GM21423 (cell line): ENCODE data around the gene PLA2G4E.

Experiments
- ATAC-seq: cut with Tn5 transposase; IDR thresholded peaks from one replicate; pipeline ENCODE4 v1.9.1; 2021; ENCODE audit warnings: mild to moderate bottlenecking, moderate library complexity; ENCODE audit not compliant: unreplicated experiment

Gene PLA2G4E

GRCh38 chr15:41993472-41994170 is 27.2 kb downstream of the PLA2G4E start:
- no peak for ATAC-seq

GRCh38 chr15:41992803-41993190 is 28.0 kb downstream of the PLA2G4E start:
- no peak for ATAC-seq

GRCh38 chr15:41992151-41992802 is 28.6 kb downstream of the PLA2G4E start:
- ATAC-seq, result no peak

GRCh38 chr15:41990691-41991090 is 30.2 kb downstream of the PLA2G4E start:
- ATAC-seq, result no peak

- no peak for ATAC-seq
Observed at GRCh38 chr15:41990243-41990605, 30.6 kb downstream of the PLA2G4E start.

- ATAC-seq, result no peak
Observed at GRCh38 chr15:41989573-41990242, 31.1 kb downstream of the PLA2G4E start.

GRCh38 chr15:41988896-41989572 is 31.8 kb downstream of the PLA2G4E start:
- no peak for ATAC-seq

- ATAC-seq, result no peak
Observed at GRCh38 chr15:41987925-41988275, 32.9 kb downstream of the PLA2G4E start.

- ATAC-seq, result no peak
Observed at GRCh38 chr15:41987246-41987924, 33.5 kb downstream of the PLA2G4E start.

GRCh38 chr15:41985236-41986160 is 35.3 kb downstream of the PLA2G4E start:
- no peak for ATAC-seq

GRCh38 chr15:41984622-41985021 is 36.2 kb downstream of the PLA2G4E start:
- ATAC-seq, result no peak

- no peak for ATAC-seq
Observed at GRCh38 chr15:41983621-41984571, 36.9 kb downstream of the PLA2G4E start.

GRCh38 chr15:41983221-41983620 is 37.6 kb downstream of the PLA2G4E start:
- no peak for ATAC-seq

- no peak for ATAC-seq
Observed at GRCh38 chr15:41982133-41982930, 38.5 kb downstream of the PLA2G4E start.

- no peak for ATAC-seq
Observed at GRCh38 chr15:41981371-41982132, 39.3 kb downstream of the PLA2G4E start.

- ATAC-seq, result no peak
Observed at GRCh38 chr15:41980654-41981323, 40.1 kb downstream of the PLA2G4E start.
